Parathyroid adenoma (tissue), 2 donors: ENCODE data around the gene SMPDL3B.
A peak's percentile ranks its signal among the peaks of the same experiment; 100 is the strongest.

Experiments
- H2AFZ ChIP-seq: fragments of 300-600 bp; sonication (generic); one replicate; pipeline ENCODE4 v1.7.0; 2017; ENCODE audit warnings: antibody characterized with exemption, mild to moderate bottlenecking
- H3K27ac ChIP-seq: fragments of 300-600 bp; sonication (generic); one replicate; pipeline ENCODE4 v1.7.0; 2017
- H3K27me3 ChIP-seq: fragments of 300-600 bp; sonication (generic); one replicate; pipeline ENCODE4 v1.7.0; 2017; ENCODE audit warnings: low read length; ENCODE audit not compliant: control insufficient read depth, insufficient read depth
- H3K36me3 ChIP-seq: fragments of 300-600 bp; sonication (generic); one replicate; pipeline ENCODE4 v1.7.0; 2017; ENCODE audit warnings: low read length; ENCODE audit not compliant: control insufficient read depth, insufficient read depth
- H3K4me1 ChIP-seq: fragments of 300-600 bp; sonication (generic); one replicate; pipeline ENCODE4 v1.7.0; 2017; ENCODE audit warnings: control low read depth
- H3K4me2 ChIP-seq: fragments of 300-600 bp; sonication (generic); one replicate; pipeline ENCODE4 v1.7.0; 2017; ENCODE audit warnings: low read length
- H3K4me3 ChIP-seq: fragments of 300-600 bp; sonication (generic); one replicate; pipeline ENCODE4 v1.7.0; 2017; ENCODE audit warnings: low read depth, low read length
- H3K79me2 ChIP-seq: fragments of 300-600 bp; sonication (generic); one replicate; pipeline ENCODE4 v1.7.0; 2017; ENCODE audit warnings: control low read depth
- H3K9ac ChIP-seq: fragments of 300-600 bp; sonication (generic); one replicate; pipeline ENCODE4 v1.7.0; 2017; ENCODE audit warnings: mild to moderate bottlenecking
- H3K9me3 ChIP-seq: fragments of 300-600 bp; sonication (generic); one replicate; pipeline ENCODE4 v1.7.0; 2017; ENCODE audit warnings: low read length; ENCODE audit not compliant: control insufficient read depth
- CTCF ChIP-seq: fragments of 300-600 bp; sonication (generic); IDR thresholded peaks from one replicate; pipeline ENCODE4 v1.7.0; 2017; ENCODE audit warnings: antibody characterized with exemption, mild to moderate bottlenecking
- donor health status: primary hyperparathyroidism.

SMPDL3B gene

GRCh38 chr1:27979151-27979858 lies 44.5 kb downstream of the SMPDL3B start:
- Histone ChIP-seq H3K9me3 (no peaks in the 10 kb centered on the region), H3K9ac (no peak overlapping the region), H3K27ac (no peak overlapping the region), H3K4me1 (no peaks in the 10 kb centered on the region), H3K4me3 (no peak overlapping the region), H3K4me2 (no peak overlapping the region), H2AFZ (no peak overlapping the region), H3K36me3 (no peaks in the 10 kb centered on the region), H3K79me2 (no peaks in the 10 kb centered on the region), H3K27me3 (no peaks in the 10 kb centered on the region)
- TF ChIP-seq CTCF: peak; percentile 34

GRCh38 chr1:27979859-27980201 lies 45.0 kb downstream of the SMPDL3B start:
- Histone ChIP-seq H3K27me3 (no peaks in the 10 kb centered on the region), H3K9me3 (no peaks in the 10 kb centered on the region), H3K36me3 (no peaks in the 10 kb centered on the region), H3K27ac (no peak overlapping the region), H3K79me2 (no peaks in the 10 kb centered on the region), H2AFZ (no peak overlapping the region), H3K4me2 (no peak overlapping the region), H3K4me1 (no peaks in the 10 kb centered on the region), H3K9ac (no peak overlapping the region), H3K4me3 (no peak overlapping the region)
- no peak for TF ChIP-seq CTCF

GRCh38 chr1:27980216-27980845 lies 45.5 kb downstream of the SMPDL3B start:
- no peak overlapping the region for H3K27ac ChIP-seq
- no peak overlapping the region for H2AFZ ChIP-seq
- H3K4me3 ChIP-seq: no peak overlapping the region
- H3K9ac ChIP-seq: no peak overlapping the region
- H3K4me2 ChIP-seq: no peak overlapping the region
- H3K27me3 ChIP-seq: no peaks in the 10 kb centered on the region
- H3K4me1 ChIP-seq: no peaks in the 10 kb centered on the region
- H3K36me3 ChIP-seq: no peaks in the 10 kb centered on the region
- no peaks in the 10 kb centered on the region for H3K79me2 ChIP-seq
- no peak for TF ChIP-seq CTCF
- no peaks in the 10 kb centered on the region for H3K9me3 ChIP-seq

GRCh38 chr1:27981145-27981544 lies 46.3 kb downstream of the SMPDL3B start:
- H3K4me1 ChIP-seq: no peaks in the 10 kb centered on the region
- no peak overlapping the region for H3K27ac ChIP-seq
- no peak for TF ChIP-seq CTCF
- H3K4me2 ChIP-seq: no peak overlapping the region
- no peak overlapping the region for H3K4me3 ChIP-seq
- no peaks in the 10 kb centered on the region for H3K27me3 ChIP-seq
- H3K79me2 ChIP-seq: no peaks in the 10 kb centered on the region
- no peak overlapping the region for H2AFZ ChIP-seq
- no peak overlapping the region for H3K9ac ChIP-seq
- no peaks in the 10 kb centered on the region for H3K36me3 ChIP-seq
- no peaks in the 10 kb centered on the region for H3K9me3 ChIP-seq
